HepG2 (cell line): Measurements from ENCODE around the gene IL15RA.

Experiments used
- POLR2AphosphoS5 ChIP-seq: IDR thresholded peaks from 2 replicates; pipeline ENCODE4 v1.6.1; 2012; ENCODE audit warnings: low read depth, low read length
- YY1 ChIP-seq: IDR thresholded peaks from 2 replicates; pipeline ENCODE4 v1.6.1; 2011; ENCODE audit warnings: low read length, low read depth, moderate library complexity, mild to moderate bottlenecking; ENCODE audit not compliant: insufficient read depth, insufficient replicate concordance

DNA sequence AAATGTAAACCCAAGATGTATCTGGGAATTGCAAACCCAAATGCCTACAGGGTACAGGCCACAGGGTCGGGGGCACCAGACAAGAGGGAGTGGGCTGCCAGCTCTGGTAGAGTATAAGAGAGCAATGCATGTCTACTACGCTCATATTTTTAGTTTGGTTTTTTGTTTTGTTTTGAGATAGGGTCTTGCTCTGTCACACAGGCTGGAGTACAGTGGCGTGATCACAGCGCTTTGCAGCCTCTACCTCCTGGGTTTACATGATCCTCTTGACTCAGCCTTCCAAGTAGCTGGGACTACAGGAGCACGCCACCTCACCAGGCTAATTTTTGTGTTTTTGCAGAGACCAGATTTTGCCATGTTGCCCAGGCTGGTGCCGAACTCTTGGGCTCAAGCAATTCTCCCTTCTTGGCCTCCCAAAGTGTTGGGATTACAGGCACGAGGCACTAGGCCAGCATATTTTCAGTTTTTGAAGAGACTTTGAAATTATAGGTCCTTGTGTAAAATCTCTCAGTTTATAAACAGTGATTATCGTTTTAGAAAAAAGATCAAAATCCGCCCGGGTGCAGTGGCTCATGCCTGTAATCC, 11.1 kb upstream of the IL15RA start:
- TF ChIP-seq YY1, result no peak
- no peak for TF ChIP-seq POLR2AphosphoS5
